B cell (primary cell): Measurements from ENCODE around the gene NUP98. TPM values are rescaled to one million over a fixed set of nuclear protein-coding genes. Genes with fewer than 3 reads are reported as not detected.

Experiments used
- ATAC-seq: fragments of 200-7000 bp; cut with Tn5 transposase; one replicate; pipeline ENCODE4 v1.10.0; 2021; ENCODE audit warnings: low read depth, mild to moderate bottlenecking, moderate number of reproducible peaks, moderate library complexity
- CTCF ChIA-PET: fragments of 350-600 bp; sonication (Branson Sonifier 250); formaldehyde crosslinking; loops from one replicate; lab custom pipeline; 2021; ENCODE audit warnings: antibody characterized with exemption, inconsistent platforms; lab: Charles Lee
- POLR2A ChIA-PET: fragments of 350-600 bp; sonication (Branson Sonifier 250); formaldehyde crosslinking; loops from one replicate; lab custom pipeline; 2021; ENCODE audit warnings: antibody characterized with exemption; lab: Charles Lee
- DNase-seq: peaks from one replicate; pipeline ENCODE4 v3.0.0; 2013
- H2AFZ ChIP-seq: 2 replicates; pipeline ENCODE4 v1.6.1; 2012; ENCODE audit warnings: mild to moderate bottlenecking, low read depth, low read length; ENCODE audit not compliant: insufficient read depth, poor library complexity, severe bottlenecking
- H3K27ac ChIP-seq, 2 donors: 1 replicate in 1 of 2; 2 replicates in 1 of 2; pipeline ENCODE4 v1.5.1; 2012 to 2013; ENCODE audit warnings: low read length in 2 of 2, mild to moderate bottlenecking in 2 of 2, moderate library complexity in 1 of 2
- H3K27me3 ChIP-seq, 4 experiments: fragments of 200-600 bp in 1 of 4; sonication (generic) in 1 of 4; replicated peaks in 1 of 4; 1 replicate in 2 of 4; 2 replicates in 2 of 4; pipeline versions ENCODE4 v1.6.1 to v1.7.0; 2013 to 2016; ENCODE audit warnings: low read length in 3 of 4, mild to moderate bottlenecking in 2 of 4, mixed read lengths in 1 of 4, moderate library complexity in 1 of 4; ENCODE audit not compliant: insufficient read depth in 4 of 4, control insufficient read depth in 3 of 4; ENCODE audit errors: control extremely low read depth in 1 of 4
- H3K36me3 ChIP-seq, 2 experiments: replicated peaks in 1 of 2; 1 replicate in 1 of 2; 2 replicates in 1 of 2; pipeline versions ENCODE4 v1.6.1 to v1.7.1; 2013; ENCODE audit warnings: low read length in 1 of 2; ENCODE audit not compliant: insufficient read depth in 2 of 2, control insufficient read depth in 1 of 2; ENCODE audit errors: control extremely low read depth in 1 of 2, extremely low read depth in 1 of 2
- H3K4me1 ChIP-seq, 2 donors: fragments of 200-600 bp in 1 of 2; sonication (generic) in 1 of 2; 1 replicate in 1 of 2; 2 replicates in 1 of 2; pipeline versions ENCODE4 v1.5.1 to v1.6.1; 2013 to 2017; ENCODE audit warnings: low read length in 2 of 2; ENCODE audit not compliant: control insufficient read depth in 2 of 2, insufficient read depth in 2 of 2
- H3K4me2 ChIP-seq: replicated peaks from 2 replicates; pipeline ENCODE3; 2012; ENCODE audit warnings: mild to moderate bottlenecking, low read depth, low read length; ENCODE audit not compliant: poor library complexity, severe bottlenecking
- H3K4me3 ChIP-seq, 5 experiments: fragments of 200-600 bp in 1 of 5; sonication (generic) in 1 of 5; 1 replicate in 3 of 5; 2 replicates in 2 of 5; pipeline versions ENCODE4 v1.5.1 to v1.7.0; 2011 to 2016; ENCODE audit warnings: low read length in 4 of 5, mild to moderate bottlenecking in 4 of 5, low read depth in 2 of 5, control low read depth in 1 of 5, moderate library complexity in 1 of 5; ENCODE audit not compliant: insufficient read depth in 1 of 5; ENCODE audit errors: control extremely low read depth in 1 of 5, extremely low read depth in 1 of 5
- H3K79me2 ChIP-seq: fragments of 200-600 bp; sonication (generic); one replicate; pipeline ENCODE4 v1.6.0; 2016; ENCODE audit warnings: low read length; ENCODE audit not compliant: control insufficient read depth, insufficient read depth
- H3K9ac ChIP-seq: fragments of 200-600 bp; sonication (generic); 2 replicates; pipeline ENCODE4 v1.6.1; 2017; ENCODE audit warnings: mild to moderate bottlenecking, low read length, moderate library complexity
- H3K9me3 ChIP-seq, 3 donors: one replicate each; pipeline versions ENCODE4 v1.6.1 to v1.7.1; 2013; ENCODE audit warnings: low read length in 2 of 3; ENCODE audit not compliant: control insufficient read depth in 2 of 3, insufficient read depth in 1 of 3; ENCODE audit errors: control extremely low read depth in 1 of 3
- H4K20me1 ChIP-seq: 2 replicates; pipeline ENCODE4 v1.6.0; 2012; ENCODE audit warnings: mild to moderate bottlenecking, low read length; ENCODE audit not compliant: insufficient read depth, control insufficient read depth, poor library complexity, severe bottlenecking
- H3K27ac Mint-ChIP-seq: one replicate; pipeline ENCODE4 v1.8.0; 2021; ENCODE audit warnings: mixed read lengths
- H3K27me3 Mint-ChIP-seq: one replicate; pipeline ENCODE4 v1.8.0; 2021; ENCODE audit warnings: mixed read lengths
- H3K4me1 Mint-ChIP-seq: one replicate; pipeline ENCODE4 v1.8.0; 2021; ENCODE audit warnings: mixed read lengths
- H3K4me3 Mint-ChIP-seq: one replicate; pipeline ENCODE4 v1.8.0; 2021; ENCODE audit warnings: mixed read lengths
- H3K9me3 Mint-ChIP-seq: one replicate; pipeline ENCODE4 v1.8.0; 2022; ENCODE audit warnings: mixed read lengths; ENCODE audit not compliant: insufficient read depth
- CTCF ChIP-seq: fragments of 200-600 bp; IDR thresholded peaks from one replicate; pipeline ENCODE4 v1.8.0; 2022; ENCODE audit warnings: antibody characterized with exemption, mild to moderate bottlenecking
- EZH2 ChIP-seq: IDR thresholded peaks from 2 replicates; pipeline ENCODE4 v1.6.1; 2012; ENCODE audit warnings: borderline replicate concordance, low read depth, mild to moderate bottlenecking, moderate library complexity, low read length; ENCODE audit not compliant: insufficient read depth, poor library complexity, severe bottlenecking
- WGBS: methylation state at CpG from one replicate; pipeline ENCODE4 v1.1.5; 2013; ENCODE audit warnings: missing lambda C conversion rate; ENCODE audit not compliant: insufficient coverage; 5-methylcytosine and 5-hydroxymethylcytosine counted together
- intact Hi-C: fragments of 100-400 bp; cut with micrococcal nuclease; formaldehyde crosslinking; loops from one replicate; pipeline ENCODE4 v1.10.0; 2022
- polyA plus RNA-seq: library from polyadenylated mRNA; depleted of rRNA; stranded (reverse); fragments of >200 nt; gene quantifications from 2 replicates; pipeline ENCODE4 v1.2.3, GENCODE V29; 2012
- total RNA-seq, 2 donors: library from RNA; stranded (reverse); fragments of 120-200 nt in 1 of 2; gene quantifications; 1 replicate in 1 of 2; 2 replicates in 1 of 2; pipeline versions ENCODE4 v1.2.3 to v1.2.4, GENCODE V29; 2013 to 2022

The NUP98 gene
- total and polyA plus RNA-seq, 2 donors (not counting 1 experiment from before 2014, with no cell fraction given) = 99.8 to 111 TPM

DNA sequence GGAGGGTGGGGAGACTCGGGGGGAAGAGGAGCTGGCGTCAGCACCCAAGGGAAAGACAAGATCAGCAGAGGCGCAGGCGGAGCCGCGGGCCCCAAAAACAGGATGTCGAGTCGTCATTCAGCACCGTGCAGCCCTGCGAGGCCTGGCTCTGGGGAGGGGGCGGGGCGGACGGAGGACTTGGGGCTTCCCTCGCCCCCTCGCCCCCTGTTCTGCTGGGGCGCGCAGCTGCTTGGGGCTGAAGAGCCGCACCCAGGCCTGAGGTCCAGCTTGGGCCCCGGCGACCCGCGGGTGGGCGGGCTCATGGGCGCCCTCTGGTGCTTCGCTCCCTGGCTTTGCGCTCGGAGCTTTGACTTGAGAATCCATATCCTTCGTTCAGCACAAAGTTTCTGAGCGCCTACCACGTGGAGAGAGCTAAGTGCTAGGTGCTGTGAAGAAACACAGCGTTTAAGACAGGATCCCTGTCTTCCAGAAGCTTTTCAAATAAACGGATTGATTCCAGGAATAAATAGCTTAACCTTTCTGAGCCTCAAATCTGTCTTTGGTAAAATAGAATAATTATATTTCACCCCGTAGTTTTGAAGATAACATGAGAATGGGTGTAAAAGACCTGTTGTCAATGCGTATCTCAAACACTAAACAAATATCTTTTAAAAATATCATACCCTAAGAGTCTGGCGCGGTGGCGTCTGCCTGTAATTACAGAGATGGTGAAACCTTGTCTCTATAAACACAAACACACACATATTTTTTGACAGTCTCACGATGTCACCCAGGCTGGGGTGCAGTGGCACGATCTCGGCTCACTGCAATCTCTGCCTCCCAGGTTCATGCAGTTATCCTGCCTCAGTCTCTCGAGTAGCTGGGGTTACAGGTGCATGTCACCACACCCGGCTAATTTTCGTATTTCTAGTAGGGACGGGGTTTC lies 44.3 kb upstream of the NUP98 start:
- WGBS = 14% methylated on average over 37 of the region's 44 CpGs
- ChIA-PET POLR2A (interaction anchor here (0.6 to 2.6 kb wide), 17 partner anchors 9 to 1457 kb away, joined by 3 to 69 read pairs (median 6); partner anchors contain the start of genes NUP98, PGAP2 and STIM1), CTCF (interaction anchor here (0.6 to 28.7 kb wide), 31 partner anchors 11 to 255 kb away, joined by 3 to 819 read pairs (median 5); partner anchors contain the start of genes NUP98, PGAP2 and STIM1)
- H3K9ac ChIP-seq = peak overlapping the region; percentile 88
- peaks cover 39 to 44% of the 10 kb centered on the region in 2 donors for H3K4me1 ChIP-seq
- H3K4me3 ChIP-seq = peak overlapping the region; percentile 31 to 89 (median 85)
- intact Hi-C loops = loop anchor here (1.0 to 2.0 kb wide), 7 partner anchors 13 to 253 kb away; partner anchors contain the start of genes NUP98, PGAP2 and RRM1
- peak overlapping the region; percentile 98 for H3K27ac Mint-ChIP-seq
- no peaks in the 10 kb centered on the region for H3K36me3 ChIP-seq
- H4K20me1 ChIP-seq = peaks cover 32% of the 10 kb centered on the region
- peaks cover 48% of the 10 kb centered on the region for H3K4me1 Mint-ChIP-seq
- no peaks in the 10 kb centered on the region for H3K27me3 ChIP-seq
- H3K27me3 Mint-ChIP-seq = no peaks in the 10 kb centered on the region
- TF ChIP-seq EZH2 = no peak
- peak; percentile 81 for TF ChIP-seq CTCF
- peak overlapping the region; percentile 84 for H3K4me3 Mint-ChIP-seq
- no peaks in the 10 kb centered on the region for H3K9me3 ChIP-seq
- H3K9me3 Mint-ChIP-seq = no peaks in the 10 kb centered on the region
- ATAC-seq (no peak), DNase-seq (peak; percentile 99)
- H2AFZ ChIP-seq = peak overlapping the region; percentile 45
- H3K4me2 ChIP-seq = peak overlapping the region; percentile 98
- peak overlapping the region; percentile 95 to 98 for H3K27ac ChIP-seq
- peaks cover 44% of the 10 kb centered on the region for H3K79me2 ChIP-seq
